GM08714 (cell line): ENCODE results near the gene TRAF6.

Experiments used
- H3K4me3 ChIP-seq: fragments of 200-500 bp; sonication (Bioruptor generic); 2 replicates; pipeline ENCODE4 v1.5.1; 2014; ENCODE audit warnings: mild to moderate bottlenecking, low read length, inconsistent platforms
- ZNF274 ChIP-seq: IDR thresholded peaks from 2 replicates; pipeline ENCODE4 v1.6.1; 2012; ENCODE audit warnings: mild to moderate bottlenecking, low read depth, low read length

Gene TRAF6

DNA sequence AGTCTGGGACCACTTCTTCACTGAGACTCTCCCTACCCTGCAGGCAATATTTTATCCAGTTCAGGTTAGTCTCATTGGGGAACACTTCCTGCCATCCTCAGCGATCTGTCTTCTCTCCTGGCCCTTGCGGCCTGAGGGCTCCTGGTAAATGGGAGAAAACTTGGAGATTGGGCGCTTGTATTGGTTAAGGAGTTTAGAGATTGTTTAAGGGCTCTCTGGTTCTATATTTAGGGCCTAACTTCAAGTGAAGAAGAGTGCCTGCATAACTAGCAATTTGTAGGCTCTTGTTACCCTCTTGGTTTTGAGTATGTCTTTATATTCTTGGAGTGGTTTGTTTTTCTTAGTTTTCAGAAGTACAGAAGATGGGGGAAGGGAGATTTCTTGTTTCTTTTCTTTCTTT is 72.7 kb downstream of the TRAF6 start:
- no peak overlapping the region for H3K4me3 ChIP-seq
- TF ChIP-seq ZNF274: no peak
